PFSK-1 (cell line): ENCODE data around the gene KREMEN1.

Experiments used
- POLR2AphosphoS5 ChIP-seq: IDR thresholded peaks from 2 replicates; pipeline ENCODE4 v1.6.1; 2012; ENCODE audit warnings: low read depth, mild to moderate bottlenecking, control low read depth, low read length, moderate library complexity
- REST ChIP-seq, 2 experiments: IDR thresholded peaks; 2 replicates each; pipeline versions ENCODE4 v1.6.1 to v1.8.0; 2011 to 2012; ENCODE audit warnings: low read depth in 2 of 2, low read length in 2 of 2, control low read depth in 1 of 2, inconsistent platforms in 1 of 2, mild to moderate bottlenecking in 1 of 2, moderate library complexity in 1 of 2; ENCODE audit not compliant: insufficient read depth in 1 of 2
- SIN3A ChIP-seq: IDR thresholded peaks from 2 replicates; pipeline ENCODE4 v1.6.1; 2012; ENCODE audit warnings: mild to moderate bottlenecking, low read length, moderate library complexity, borderline replicate concordance; ENCODE audit not compliant: insufficient read depth
- TAF1 ChIP-seq: IDR thresholded peaks from 2 replicates; pipeline ENCODE4 v1.6.1; 2012; ENCODE audit warnings: low read length, control low read depth, borderline replicate concordance; ENCODE audit not compliant: insufficient read depth

GRCh38 chr22:29082826-29083545, 10.2 kb downstream of the KREMEN1 start:
- TF ChIP-seq TAF1: no peak
- TF ChIP-seq POLR2AphosphoS5: no peak
- TF ChIP-seq REST (IDR thresholded peaks at IDR 0.05; ENCODE audit: insufficient read depth in 1 of 2, low read depth in 2 of 2, low read length in 2 of 2): no peak
- TF ChIP-seq SIN3A: no peak
